H9 (cell line): Measurements from ENCODE around the gene DNAAF3. TPM values are rescaled to one million over a fixed set of nuclear protein-coding genes. Genes with fewer than 3 reads are reported as not detected.

ENCODE experiments used
- DNase-seq: peaks from one replicate; pipeline ENCODE4 v3.0.0-alpha.2; 2017
- H2AFZ ChIP-seq: one replicate; pipeline ENCODE4 v1.6.1; 2013; ENCODE audit warnings: mild to moderate bottlenecking, low read length, control low read depth, moderate library complexity
- H2AK5ac ChIP-seq: 2 replicates; pipeline ENCODE4 v1.6.1; 2013; ENCODE audit warnings: low read length, control low read depth, mixed read lengths; ENCODE audit not compliant: insufficient read length
- H2BK120ac ChIP-seq: one replicate; pipeline ENCODE4 v1.6.1; 2013; ENCODE audit warnings: low read depth, mild to moderate bottlenecking, low read length, control low read depth, inconsistent platforms; ENCODE audit not compliant: poor library complexity, severe bottlenecking
- H2BK12ac ChIP-seq: 2 replicates; pipeline ENCODE4 v1.6.1; 2013; ENCODE audit warnings: low read length, control low read depth, mixed read lengths, low read depth; ENCODE audit not compliant: insufficient read length
- H2BK15ac ChIP-seq: 2 replicates; pipeline ENCODE4 v1.6.1; 2013; ENCODE audit warnings: low read depth, low read length, control low read depth
- H2BK20ac ChIP-seq: one replicate; pipeline ENCODE4 v1.6.1; 2013; ENCODE audit warnings: low read depth, mild to moderate bottlenecking, low read length, control low read depth, inconsistent platforms; ENCODE audit not compliant: poor library complexity, severe bottlenecking
- H2BK5ac ChIP-seq: 2 replicates; pipeline ENCODE4 v1.6.1; 2013; ENCODE audit warnings: low read length, control low read depth, mixed read lengths; ENCODE audit not compliant: insufficient read length
- H3K14ac ChIP-seq: 2 replicates; pipeline ENCODE4 v1.6.1; 2013; ENCODE audit warnings: low read length, control low read depth; ENCODE audit not compliant: insufficient read depth
- H3K18ac ChIP-seq: 2 replicates; pipeline ENCODE4 v1.6.1; 2013; ENCODE audit warnings: low read depth, mild to moderate bottlenecking, mixed read lengths, low read length, control low read depth; ENCODE audit not compliant: insufficient read length
- H3K23ac ChIP-seq: 2 replicates; pipeline ENCODE4 v1.6.1; 2013; ENCODE audit warnings: low read length, control low read depth, mixed read lengths, low read depth; ENCODE audit not compliant: insufficient read length
- H3K23me2 ChIP-seq: 2 replicates; pipeline ENCODE4 v1.6.1; 2013; ENCODE audit warnings: low read depth, mild to moderate bottlenecking, mixed read lengths, low read length, control low read depth; ENCODE audit not compliant: insufficient read length, poor library complexity, severe bottlenecking
- H3K27ac ChIP-seq: 2 replicates; pipeline ENCODE4 v1.5.1; 2013; ENCODE audit warnings: low read length, control low read depth, mixed read lengths, low read depth; ENCODE audit not compliant: insufficient read length
- H3K27me3 ChIP-seq: 2 replicates; pipeline ENCODE4 v1.6.1; 2013; ENCODE audit warnings: low read length, control low read depth, inconsistent platforms; ENCODE audit not compliant: insufficient read depth
- H3K4ac ChIP-seq: 2 replicates; pipeline ENCODE4 v1.6.1; 2013; ENCODE audit warnings: low read depth, mild to moderate bottlenecking, control low read depth, inconsistent platforms, low read length, moderate library complexity
- H3K4me1 ChIP-seq: 2 replicates; pipeline ENCODE4 v1.6.1; 2013; ENCODE audit warnings: low read length, control low read depth, inconsistent platforms; ENCODE audit not compliant: insufficient read depth
- H3K4me2 ChIP-seq: 2 replicates; pipeline ENCODE4 v1.6.1; 2013; ENCODE audit warnings: low read length, control low read depth, mixed read lengths; ENCODE audit not compliant: insufficient read length, insufficient read depth
- H3K56ac ChIP-seq: 2 replicates; pipeline ENCODE4 v1.6.1; 2013; ENCODE audit warnings: low read depth, mild to moderate bottlenecking, mixed read lengths, low read length, control low read depth; ENCODE audit not compliant: insufficient read length
- H3K79me1 ChIP-seq: 2 replicates; pipeline ENCODE4 v1.6.1; 2013; ENCODE audit warnings: low read depth, mild to moderate bottlenecking, moderate library complexity, low read length, control low read depth, inconsistent platforms; ENCODE audit not compliant: insufficient read depth, poor library complexity, severe bottlenecking
- H3K79me2 ChIP-seq: 2 replicates; pipeline ENCODE4 v1.6.1; 2013; ENCODE audit warnings: low read length, control low read depth, inconsistent platforms; ENCODE audit not compliant: insufficient read depth
- H3K9ac ChIP-seq: 2 replicates; pipeline ENCODE4 v1.6.1; 2013; ENCODE audit warnings: low read length, control low read depth, mixed read lengths; ENCODE audit not compliant: insufficient read length; ENCODE audit errors: extremely low read depth
- H3K9me3 ChIP-seq: one replicate; pipeline ENCODE4 v1.6.1; 2013; ENCODE audit warnings: low read depth, low read length, inconsistent platforms; ENCODE audit not compliant: control insufficient read depth
- H3T11ph ChIP-seq: one replicate; pipeline ENCODE4 v1.6.1; 2013; ENCODE audit warnings: mild to moderate bottlenecking, low read length, control low read depth, inconsistent platforms
- H4K20me1 ChIP-seq: one replicate; pipeline ENCODE4 v1.6.1; 2013; ENCODE audit not compliant: control insufficient read depth, insufficient read length, insufficient read depth
- H4K5ac ChIP-seq: 2 replicates; pipeline ENCODE4 v1.6.1; 2013; ENCODE audit warnings: low read depth, mild to moderate bottlenecking, mixed read lengths, low read length, control low read depth; ENCODE audit not compliant: insufficient read length
- H4K8ac ChIP-seq: replicated peaks from 2 replicates; pipeline ENCODE4 v1.6.1; 2013; ENCODE audit warnings: low read length, control low read depth, mixed read lengths, low read depth; ENCODE audit not compliant: insufficient read length
- H4K91ac ChIP-seq: 2 replicates; pipeline ENCODE4 v1.6.1; 2013; ENCODE audit warnings: low read depth, mild to moderate bottlenecking, moderate library complexity, mixed read lengths, low read length, control low read depth; ENCODE audit not compliant: insufficient read length
- H3K27ac Mint-ChIP-seq, 3 experiments: 2 replicates in 2 of 3; 3 replicates in 1 of 3; pipeline ENCODE4 v1.8.0; 2020 to 2021; ENCODE audit warnings: mixed read lengths in 3 of 3, mild to moderate bottlenecking in 1 of 3, moderate library complexity in 1 of 3
- H3K27me3 Mint-ChIP-seq: 2 replicates; pipeline ENCODE4 v1.8.0; 2021; ENCODE audit warnings: low read depth, mild to moderate bottlenecking, moderate library complexity, mixed read lengths
- H3K36me3 Mint-ChIP-seq, 3 experiments: 2 replicates in 2 of 3; 3 replicates in 1 of 3; pipeline ENCODE4 v1.8.0; 2020 to 2021; ENCODE audit warnings: low read depth in 3 of 3, mixed read lengths in 3 of 3; ENCODE audit not compliant: insufficient read depth in 1 of 3
- H3K4me1 Mint-ChIP-seq, 2 experiments: 2 replicates each; pipeline ENCODE4 v1.8.0; 2020; ENCODE audit warnings: mixed read lengths in 2 of 2
- H3K4me3 Mint-ChIP-seq, 2 experiments: 2 replicates in 1 of 2; 3 replicates in 1 of 2; pipeline ENCODE4 v1.8.0; 2020 to 2021; ENCODE audit warnings: mild to moderate bottlenecking in 2 of 2, mixed read lengths in 2 of 2, moderate library complexity in 1 of 2
- H3K9me3 Mint-ChIP-seq, 2 experiments: 2 replicates in 1 of 2; 3 replicates in 1 of 2; pipeline ENCODE4 v1.8.0; 2020; ENCODE audit warnings: mild to moderate bottlenecking in 2 of 2, mixed read lengths in 2 of 2, moderate library complexity in 1 of 2
- WGBS: extraction: QIAGEN DNeasy Blood & Tissue Kit; methylation state at CpG from one replicate; pipeline ENCODE4 v1.1.7; 2013; ENCODE audit warnings: missing lambda C conversion rate, low lambda C conversion rate, mixed read lengths; ENCODE audit not compliant: insufficient read length; ENCODE audit errors: extremely low coverage; 5-methylcytosine and 5-hydroxymethylcytosine counted together
- total RNA-seq: library from RNA; stranded (reverse); gene quantifications from 2 replicates; pipeline ENCODE4 v1.2.1, GENCODE V29; 2021
- TF ChIP-seq, protein P1 (sequence below): fragments of 200-600 bp; sonication (generic); conservative IDR thresholded peaks from 3 replicates; pipeline ENCODE4 v1.8.0; 2021; ENCODE audit warnings: antibody characterized with exemption, mild to moderate bottlenecking

DNAAF3 gene
- total RNA-seq, 1 experiment from 2014 or later: 4.6 TPM

DNA sequence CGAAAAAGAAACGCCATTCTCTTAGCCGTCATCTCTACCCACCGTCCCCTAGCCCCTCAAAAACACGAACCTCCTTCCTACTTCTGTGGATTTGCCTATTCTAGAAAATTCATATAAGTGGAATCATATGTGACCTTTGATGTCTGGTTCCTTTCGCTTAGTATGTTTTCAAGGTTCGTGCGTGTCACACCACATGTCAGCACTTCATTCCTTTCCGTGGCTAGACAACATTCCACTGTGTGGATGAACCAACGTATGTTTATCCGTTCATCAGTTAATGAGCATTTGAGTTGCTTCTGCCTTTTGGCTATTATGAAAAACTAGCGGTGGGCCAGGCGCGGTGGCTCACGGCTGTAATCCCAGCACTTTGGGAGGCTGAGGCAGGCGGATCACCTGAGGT lies 35.0 kb downstream of the DNAAF3 start:
- TF ChIP-seq, protein P1, sequence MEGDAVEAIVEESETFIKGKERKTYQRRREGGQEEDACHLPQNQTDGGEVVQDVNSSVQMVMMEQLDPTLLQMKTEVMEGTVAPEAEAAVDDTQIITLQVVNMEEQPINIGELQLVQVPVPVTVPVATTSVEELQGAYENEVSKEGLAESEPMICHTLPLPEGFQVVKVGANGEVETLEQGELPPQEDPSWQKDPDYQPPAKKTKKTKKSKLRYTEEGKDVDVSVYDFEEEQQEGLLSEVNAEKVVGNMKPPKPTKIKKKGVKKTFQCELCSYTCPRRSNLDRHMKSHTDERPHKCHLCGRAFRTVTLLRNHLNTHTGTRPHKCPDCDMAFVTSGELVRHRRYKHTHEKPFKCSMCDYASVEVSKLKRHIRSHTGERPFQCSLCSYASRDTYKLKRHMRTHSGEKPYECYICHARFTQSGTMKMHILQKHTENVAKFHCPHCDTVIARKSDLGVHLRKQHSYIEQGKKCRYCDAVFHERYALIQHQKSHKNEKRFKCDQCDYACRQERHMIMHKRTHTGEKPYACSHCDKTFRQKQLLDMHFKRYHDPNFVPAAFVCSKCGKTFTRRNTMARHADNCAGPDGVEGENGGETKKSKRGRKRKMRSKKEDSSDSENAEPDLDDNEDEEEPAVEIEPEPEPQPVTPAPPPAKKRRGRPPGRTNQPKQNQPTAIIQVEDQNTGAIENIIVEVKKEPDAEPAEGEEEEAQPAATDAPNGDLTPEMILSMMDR: no peak
- Mint-ChIP-seq H3K4me1 (peaks cover 13 to 32% of the 10 kb centered on the region in 2 experiments), H3K36me3 (peaks cover 7 to 34% (median 17%) of the 10 kb centered on the region in 3 experiments), H3K9me3 (no peaks in the 10 kb centered on the region), H3K27ac (no peak overlapping the region; a peak in 1 of 7 replicates), H3K27me3 (peaks cover 1% of the 10 kb centered on the region; the same call in 1 of the 2 replicates), H3K4me3 (no peak overlapping the region)
- Histone ChIP-seq H2BK15ac (no peak overlapping the region), H4K8ac (no peak overlapping the region), H3K9ac (no peak overlapping the region), H3K27ac (no peak overlapping the region), H4K5ac (no peak overlapping the region), H3K23ac (no peak overlapping the region), H2AK5ac (no peak overlapping the region), H2BK12ac (no peak overlapping the region), H3K9me3 (no peaks in the 10 kb centered on the region), H3K4me2 (no peak overlapping the region), H4K20me1 (no peaks in the 10 kb centered on the region), H3T11ph (no peak overlapping the region), H3K14ac (no peak overlapping the region), H3K79me2 (no peaks in the 10 kb centered on the region), H3K4me1 (no peaks in the 10 kb centered on the region), H3K23me2 (no peaks in the 10 kb centered on the region), H2BK20ac (no peak overlapping the region), H4K91ac (no peak overlapping the region), H3K79me1 (no peaks in the 10 kb centered on the region), H3K18ac (no peak overlapping the region), H3K27me3 (no peaks in the 10 kb centered on the region), H3K4ac (no peak overlapping the region), H2BK5ac (no peak overlapping the region), H3K56ac (no peak overlapping the region), H2BK120ac (no peak overlapping the region), H2AFZ (no peak overlapping the region)
- no peak for DNase-seq
- WGBS: no CpG with 5 or more reads among the region's 16 CpGs
